Retinal pigment epithelial cell (primary cell): Measurements from ENCODE around the gene DNAJC5.
"Not testable (repeated sequence)": the region's sequence is repeated elsewhere in the genome, so short reads cannot be mapped to it uniquely, and the experiment has no call there.

Experiments
- DNase-seq: peaks from one replicate; pipeline ENCODE4 v3.0.0-alpha.2; 2010; ENCODE audit warnings: low read depth
- H3K4me3 ChIP-seq: 2 replicates; pipeline ENCODE4 v1.5.1; 2011; ENCODE audit warnings: mild to moderate bottlenecking, low read length, control low read depth, moderate library complexity
- TF ChIP-seq, protein P1 (sequence below): conservative IDR thresholded peaks from 2 replicates; pipeline ENCODE4 v1.5.1; 2011; ENCODE audit warnings: low read depth, low read length, control low read depth, inconsistent platforms

Gene DNAJC5

DNA sequence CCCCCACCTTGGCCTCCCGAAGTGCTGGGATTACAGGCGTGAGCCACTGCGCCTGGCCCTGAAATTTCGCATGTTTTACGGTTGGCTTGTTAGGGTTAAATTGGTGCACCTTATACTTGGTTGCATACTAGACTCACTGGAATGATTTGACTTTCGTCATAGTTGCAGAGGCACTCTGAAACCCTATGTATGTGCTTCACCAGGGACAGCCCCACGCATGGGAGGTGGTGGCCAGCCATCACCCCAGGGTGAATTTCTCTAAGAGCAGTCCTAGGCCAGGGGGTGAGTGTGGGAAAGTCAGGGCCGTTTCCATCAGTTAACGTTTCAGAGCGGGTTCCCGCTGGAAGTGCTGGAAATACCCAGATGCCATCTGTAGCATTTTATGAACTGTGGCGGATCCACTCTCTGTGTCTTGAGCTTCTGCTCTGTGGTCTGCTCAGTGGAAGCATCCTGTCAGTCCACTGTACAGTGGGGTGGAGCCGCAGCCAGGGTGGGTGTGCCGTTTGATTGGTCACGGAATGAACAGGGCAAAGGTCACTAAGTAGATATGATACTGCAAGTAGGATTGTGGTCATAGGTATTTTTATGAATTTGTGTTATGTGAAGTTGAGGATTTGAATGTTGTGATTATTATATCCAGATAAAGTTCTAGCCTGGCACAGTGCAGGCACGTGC lies 13.2 kb downstream of the DNAJC5 start:
- H3K4me3 ChIP-seq, result no peak overlapping the region
- TF ChIP-seq, protein P1, sequence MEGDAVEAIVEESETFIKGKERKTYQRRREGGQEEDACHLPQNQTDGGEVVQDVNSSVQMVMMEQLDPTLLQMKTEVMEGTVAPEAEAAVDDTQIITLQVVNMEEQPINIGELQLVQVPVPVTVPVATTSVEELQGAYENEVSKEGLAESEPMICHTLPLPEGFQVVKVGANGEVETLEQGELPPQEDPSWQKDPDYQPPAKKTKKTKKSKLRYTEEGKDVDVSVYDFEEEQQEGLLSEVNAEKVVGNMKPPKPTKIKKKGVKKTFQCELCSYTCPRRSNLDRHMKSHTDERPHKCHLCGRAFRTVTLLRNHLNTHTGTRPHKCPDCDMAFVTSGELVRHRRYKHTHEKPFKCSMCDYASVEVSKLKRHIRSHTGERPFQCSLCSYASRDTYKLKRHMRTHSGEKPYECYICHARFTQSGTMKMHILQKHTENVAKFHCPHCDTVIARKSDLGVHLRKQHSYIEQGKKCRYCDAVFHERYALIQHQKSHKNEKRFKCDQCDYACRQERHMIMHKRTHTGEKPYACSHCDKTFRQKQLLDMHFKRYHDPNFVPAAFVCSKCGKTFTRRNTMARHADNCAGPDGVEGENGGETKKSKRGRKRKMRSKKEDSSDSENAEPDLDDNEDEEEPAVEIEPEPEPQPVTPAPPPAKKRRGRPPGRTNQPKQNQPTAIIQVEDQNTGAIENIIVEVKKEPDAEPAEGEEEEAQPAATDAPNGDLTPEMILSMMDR, result no peak
- DNase-seq, result no peak

DNA sequence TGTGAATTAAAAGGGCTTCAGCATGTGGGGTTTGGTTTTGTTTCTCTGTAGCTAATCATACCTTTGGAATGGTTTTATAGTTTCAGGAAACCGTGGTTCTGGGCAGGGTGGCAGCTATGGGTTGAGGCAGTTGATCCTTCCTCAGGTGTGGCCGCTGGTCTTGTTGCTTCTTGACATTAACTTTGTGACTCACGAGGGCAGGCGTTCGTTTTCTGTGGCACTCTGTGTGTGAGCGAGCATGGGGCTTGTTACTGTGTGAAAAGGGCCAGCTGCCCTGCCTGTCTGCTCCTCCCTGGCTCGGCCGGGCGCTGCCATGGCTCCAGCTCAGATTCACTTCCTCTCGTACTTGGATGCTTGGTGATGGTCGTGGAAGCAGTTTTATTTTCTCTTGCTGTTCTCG lies 16.2 kb downstream of the DNAJC5 start:
- no peak overlapping the region for H3K4me3 ChIP-seq
- TF ChIP-seq, protein P1, result no peak
- no peak for DNase-seq

DNA sequence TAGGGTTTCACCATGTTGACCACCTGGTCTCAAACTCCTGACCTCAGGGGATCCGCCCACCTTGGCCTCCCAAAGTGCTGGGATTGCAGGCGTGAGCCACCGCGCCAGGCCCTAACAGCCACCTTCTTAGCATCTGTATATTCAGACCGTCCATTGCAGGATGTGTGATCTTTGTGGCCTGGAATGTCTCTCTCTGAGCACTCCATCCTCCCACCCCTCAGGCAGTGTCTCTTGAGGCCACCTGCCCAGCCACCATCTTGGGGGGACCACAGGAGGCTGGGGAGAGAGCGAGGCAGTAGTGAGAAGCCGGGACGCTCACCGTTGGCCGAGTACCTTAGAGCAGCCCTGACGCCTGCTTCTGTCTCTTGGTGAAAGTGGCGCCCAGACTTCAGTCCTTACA lies 18.8 kb downstream of the DNAJC5 start:
- TF ChIP-seq, protein P1, result no peak
- H3K4me3 ChIP-seq, result no peak overlapping the region
- DNase-seq, result no peak

DNA sequence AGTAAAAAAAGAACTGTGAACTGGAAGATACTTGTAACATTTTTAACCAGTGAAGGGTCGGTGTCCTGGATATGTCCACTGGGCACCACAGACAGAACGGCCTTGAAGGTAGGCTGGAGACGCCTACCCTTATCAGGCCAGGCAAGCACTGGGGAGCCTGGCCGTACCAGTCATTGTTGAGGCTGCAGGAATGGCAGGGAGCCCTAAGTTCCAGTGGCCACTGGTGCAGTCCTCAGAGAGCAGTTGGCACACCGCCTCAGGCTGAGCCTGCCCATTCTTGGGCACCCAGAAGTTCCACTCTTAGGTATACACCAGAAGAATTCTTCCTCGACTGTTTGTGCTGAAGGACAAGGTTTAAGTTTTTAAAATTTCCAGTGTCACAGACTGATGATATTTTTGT lies 20.5 kb downstream of the DNAJC5 start:
- TF ChIP-seq, protein P1, result no peak
- DNase-seq, result no peak
- no peak overlapping the region for H3K4me3 ChIP-seq

DNA sequence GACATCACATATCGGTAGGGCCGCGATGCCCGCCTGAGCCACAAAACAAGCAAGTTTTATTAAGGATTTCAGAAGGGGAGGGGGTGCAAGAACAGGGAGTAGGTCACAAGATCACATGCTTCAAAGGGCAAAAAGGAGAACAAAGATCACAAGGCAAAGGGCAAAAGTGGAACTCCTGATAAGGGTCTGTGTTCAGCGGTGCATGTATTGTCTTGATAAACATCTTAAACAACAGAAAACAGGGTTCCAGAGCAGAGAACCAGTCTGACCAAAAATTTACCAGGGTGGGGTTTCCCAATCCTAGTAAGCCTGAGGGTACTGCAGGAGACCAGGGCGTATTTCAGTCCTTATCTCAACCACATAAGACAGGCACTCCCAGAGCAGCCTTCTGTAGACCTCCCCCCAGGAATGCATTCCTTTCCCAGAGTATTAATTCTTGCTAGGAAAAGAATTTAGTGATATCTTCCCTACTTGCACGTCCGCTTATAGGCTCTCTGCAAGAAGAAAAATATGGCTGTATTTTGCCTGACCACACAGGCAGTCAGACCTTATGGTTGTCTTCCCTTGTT lies 21.5 kb downstream of the DNAJC5 start:
- not testable (repeated sequence) for DNase-seq

DNA sequence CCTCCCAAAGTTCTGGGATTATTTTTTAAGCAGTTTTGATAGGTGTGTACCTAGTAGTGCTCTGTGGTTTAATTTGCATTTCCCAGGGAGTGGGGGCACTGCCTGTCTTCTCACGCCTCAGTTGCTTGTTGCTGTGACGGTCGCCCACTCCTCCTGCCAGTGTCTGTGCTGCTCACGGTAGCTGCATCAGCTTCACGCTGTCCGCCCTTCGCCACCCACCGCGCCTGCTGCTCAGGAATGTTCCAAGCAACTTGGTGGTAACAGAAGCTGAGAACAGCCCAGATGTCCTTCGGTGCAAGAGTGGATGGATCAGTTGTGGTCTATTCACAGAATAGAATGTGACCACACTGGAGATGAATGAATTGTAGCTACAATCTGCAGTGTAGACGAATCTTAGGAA lies 22.9 kb downstream of the DNAJC5 start:
- DNase-seq, result no peak
- TF ChIP-seq, protein P1, result no peak
- H3K4me3 ChIP-seq, result no peak overlapping the region

More for the DNA sequence above, 21.5 kb downstream of the DNAJC5 start:
- H3K4me3 ChIP-seq, result not testable (repeated sequence)

DNA sequence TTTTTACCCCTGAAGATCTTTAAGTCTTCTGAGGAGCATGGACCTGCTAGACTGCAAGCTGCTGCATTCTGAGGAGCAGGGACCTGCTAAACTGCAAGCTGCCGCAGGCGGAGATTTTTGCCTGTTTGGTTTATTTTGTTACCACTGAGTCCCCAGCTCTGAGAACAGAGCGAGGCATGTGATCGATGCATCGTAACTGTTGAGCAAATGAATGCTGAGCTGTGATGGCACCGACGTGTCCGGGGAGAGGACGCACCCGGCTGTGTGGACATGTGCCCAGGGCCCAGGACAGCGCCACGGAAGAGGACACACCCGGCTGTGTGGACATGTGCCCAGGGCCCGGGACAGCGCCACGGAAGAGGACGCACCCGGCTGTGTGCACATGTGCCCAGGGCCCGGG lies 24.2 kb downstream of the DNAJC5 start:
- H3K4me3 ChIP-seq, result no peak overlapping the region
- DNase-seq, result no peak
- TF ChIP-seq, protein P1, result no peak
